ENCODE results near the gene LITAF.
A peak's percentile ranks its signal among the peaks of the same experiment; 100 is the strongest.

LITAF gene

DNA sequence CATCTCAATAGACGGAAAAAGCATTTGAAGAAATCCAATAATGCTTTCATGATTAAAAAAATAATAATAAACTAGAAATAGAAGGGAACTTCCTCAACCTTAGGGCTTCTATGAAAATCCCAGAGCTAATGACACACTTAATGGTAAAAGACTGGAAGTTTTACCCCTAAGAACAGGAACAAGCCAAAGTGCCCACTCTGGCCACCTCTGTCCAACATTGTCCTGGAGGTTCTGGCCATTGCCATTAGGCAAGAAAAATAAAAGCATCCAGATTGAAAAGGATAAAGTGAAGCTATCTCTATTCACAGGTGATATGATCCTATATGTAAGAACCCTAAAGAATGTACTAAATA is 2.5 kb upstream of the LITAF start:
- no peak overlapping the region for H3K4me3 ChIP-seq (ENCODE audit: low read depth, low read length)
- no peak for DNase-seq (ENCODE audit: low read depth, low spot score)
- TF ChIP-seq, protein P1, sequence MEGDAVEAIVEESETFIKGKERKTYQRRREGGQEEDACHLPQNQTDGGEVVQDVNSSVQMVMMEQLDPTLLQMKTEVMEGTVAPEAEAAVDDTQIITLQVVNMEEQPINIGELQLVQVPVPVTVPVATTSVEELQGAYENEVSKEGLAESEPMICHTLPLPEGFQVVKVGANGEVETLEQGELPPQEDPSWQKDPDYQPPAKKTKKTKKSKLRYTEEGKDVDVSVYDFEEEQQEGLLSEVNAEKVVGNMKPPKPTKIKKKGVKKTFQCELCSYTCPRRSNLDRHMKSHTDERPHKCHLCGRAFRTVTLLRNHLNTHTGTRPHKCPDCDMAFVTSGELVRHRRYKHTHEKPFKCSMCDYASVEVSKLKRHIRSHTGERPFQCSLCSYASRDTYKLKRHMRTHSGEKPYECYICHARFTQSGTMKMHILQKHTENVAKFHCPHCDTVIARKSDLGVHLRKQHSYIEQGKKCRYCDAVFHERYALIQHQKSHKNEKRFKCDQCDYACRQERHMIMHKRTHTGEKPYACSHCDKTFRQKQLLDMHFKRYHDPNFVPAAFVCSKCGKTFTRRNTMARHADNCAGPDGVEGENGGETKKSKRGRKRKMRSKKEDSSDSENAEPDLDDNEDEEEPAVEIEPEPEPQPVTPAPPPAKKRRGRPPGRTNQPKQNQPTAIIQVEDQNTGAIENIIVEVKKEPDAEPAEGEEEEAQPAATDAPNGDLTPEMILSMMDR (IDR thresholded peaks at IDR 0.05; ENCODE audit: low read depth, low read length) = no peak
- in situ Hi-C loops (cut with HindIII; ENCODE audit: low sequenced_read_pairs) = no loop called here

DNA sequence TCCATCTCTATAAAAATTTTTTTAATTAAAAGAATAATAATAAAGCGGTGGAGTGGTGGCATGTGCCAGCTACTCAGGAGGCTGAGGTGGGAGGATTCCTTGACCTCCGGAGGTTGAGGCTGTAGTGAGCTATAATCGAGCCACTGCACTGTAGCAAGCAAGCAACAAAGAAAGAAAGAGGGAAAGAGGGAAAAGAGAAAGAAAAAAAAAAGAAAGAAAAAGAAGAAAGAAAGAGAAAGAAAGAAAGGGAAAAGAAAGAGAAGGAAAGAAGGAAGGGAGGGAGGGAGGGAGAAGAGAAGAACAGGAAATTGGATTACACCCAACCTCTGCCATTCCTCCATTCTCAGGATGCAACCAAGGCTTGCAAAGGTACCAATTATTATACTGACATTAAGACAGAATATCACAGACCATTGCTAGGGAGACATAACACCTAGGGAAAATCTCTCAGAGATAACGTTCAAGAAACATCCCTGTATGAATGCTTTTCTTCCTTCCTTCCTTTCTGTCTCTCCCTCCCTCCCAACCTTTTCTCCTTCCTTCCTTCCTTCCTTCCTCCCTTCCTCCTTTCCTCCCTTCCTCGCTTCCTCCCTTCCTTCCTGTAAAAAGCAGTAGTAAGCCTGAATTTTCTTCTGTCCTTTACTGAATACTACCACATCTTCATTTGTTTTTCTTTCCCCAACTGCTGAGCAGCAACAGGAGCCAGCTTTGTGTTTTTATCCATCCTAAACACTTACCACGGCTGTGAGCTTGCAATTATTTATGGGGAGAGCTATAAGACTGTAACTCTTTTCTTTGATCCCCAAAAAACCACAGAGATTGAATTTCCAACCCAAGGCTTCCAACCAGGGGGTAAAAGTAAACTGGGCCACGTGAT is 1.8 kb upstream of the LITAF start:
- no peak for DNase-seq (ENCODE audit: low read depth, low spot score)
- TF ChIP-seq, protein P1 (IDR thresholded peaks at IDR 0.05; ENCODE audit: low read depth, low read length) = no peak
- H3K4me3 ChIP-seq (ENCODE audit: low read depth, low read length) = no peak overlapping the region
- in situ Hi-C loops (cut with HindIII; ENCODE audit: low sequenced_read_pairs) = no loop called here

DNA sequence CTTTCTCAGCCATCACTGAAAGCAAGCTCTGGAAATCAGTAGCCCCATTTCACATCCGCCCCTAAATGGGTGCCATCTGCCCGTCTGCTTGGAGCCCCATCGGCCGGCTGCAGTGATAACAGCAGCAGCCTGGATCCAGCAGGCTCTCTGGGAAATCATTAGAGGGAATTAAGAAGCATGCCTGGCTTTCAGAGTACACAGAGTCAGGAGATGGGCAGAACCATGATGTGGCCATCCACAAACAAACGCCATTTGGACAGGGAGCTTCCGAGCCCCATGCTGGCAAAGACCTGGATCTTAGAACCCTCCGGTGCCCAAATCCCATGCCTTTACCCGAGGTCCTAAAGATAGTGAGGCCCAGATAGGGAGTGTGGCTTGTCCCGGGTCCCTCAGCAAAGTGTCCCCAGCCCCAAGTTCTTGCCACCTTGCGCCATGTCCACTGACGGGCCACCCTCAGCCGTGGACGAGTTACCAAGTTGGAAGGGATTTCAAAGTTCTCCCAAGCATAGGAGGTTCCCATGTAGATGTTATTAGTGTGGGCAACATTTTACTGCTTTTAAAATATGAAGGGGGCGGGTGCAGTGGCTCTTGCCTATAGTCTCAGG is 1.0 kb upstream of the LITAF start:
- TF ChIP-seq, protein P1 (IDR thresholded peaks at IDR 0.05; ENCODE audit: low read depth, low read length) = no peak
- H3K4me3 ChIP-seq (ENCODE audit: low read depth, low read length) = no peak overlapping the region
- in situ Hi-C loops (cut with HindIII; ENCODE audit: low sequenced_read_pairs) = no loop called here
- DNase-seq (ENCODE audit: low read depth, low spot score) = no peak

DNA sequence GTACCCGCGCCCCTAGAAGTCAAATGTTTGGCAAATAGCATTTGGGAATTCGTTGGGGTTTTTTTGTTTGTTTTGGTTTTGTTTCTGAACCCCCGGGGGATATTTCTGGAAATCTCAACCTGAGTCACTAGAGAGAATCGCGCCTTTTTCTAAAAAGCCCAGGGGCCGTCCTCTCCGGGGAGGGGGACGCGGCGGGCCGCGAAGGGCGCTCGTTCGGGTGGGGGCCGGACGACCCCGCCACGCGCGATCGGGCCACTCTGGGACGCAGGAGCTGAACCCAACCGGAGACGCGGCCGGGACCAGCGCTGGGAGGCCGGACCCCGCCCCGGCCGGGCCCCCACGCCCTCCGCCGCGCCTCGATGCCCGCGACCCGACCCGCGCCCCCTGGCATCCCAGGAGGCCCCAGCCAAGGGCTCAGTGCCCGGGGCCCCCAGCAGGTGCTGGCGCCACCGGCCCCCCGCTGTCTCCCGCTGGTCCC is 302 bp downstream of the LITAF start:
- in situ Hi-C loops (cut with HindIII; ENCODE audit: low sequenced_read_pairs) = no loop called here

DNA sequence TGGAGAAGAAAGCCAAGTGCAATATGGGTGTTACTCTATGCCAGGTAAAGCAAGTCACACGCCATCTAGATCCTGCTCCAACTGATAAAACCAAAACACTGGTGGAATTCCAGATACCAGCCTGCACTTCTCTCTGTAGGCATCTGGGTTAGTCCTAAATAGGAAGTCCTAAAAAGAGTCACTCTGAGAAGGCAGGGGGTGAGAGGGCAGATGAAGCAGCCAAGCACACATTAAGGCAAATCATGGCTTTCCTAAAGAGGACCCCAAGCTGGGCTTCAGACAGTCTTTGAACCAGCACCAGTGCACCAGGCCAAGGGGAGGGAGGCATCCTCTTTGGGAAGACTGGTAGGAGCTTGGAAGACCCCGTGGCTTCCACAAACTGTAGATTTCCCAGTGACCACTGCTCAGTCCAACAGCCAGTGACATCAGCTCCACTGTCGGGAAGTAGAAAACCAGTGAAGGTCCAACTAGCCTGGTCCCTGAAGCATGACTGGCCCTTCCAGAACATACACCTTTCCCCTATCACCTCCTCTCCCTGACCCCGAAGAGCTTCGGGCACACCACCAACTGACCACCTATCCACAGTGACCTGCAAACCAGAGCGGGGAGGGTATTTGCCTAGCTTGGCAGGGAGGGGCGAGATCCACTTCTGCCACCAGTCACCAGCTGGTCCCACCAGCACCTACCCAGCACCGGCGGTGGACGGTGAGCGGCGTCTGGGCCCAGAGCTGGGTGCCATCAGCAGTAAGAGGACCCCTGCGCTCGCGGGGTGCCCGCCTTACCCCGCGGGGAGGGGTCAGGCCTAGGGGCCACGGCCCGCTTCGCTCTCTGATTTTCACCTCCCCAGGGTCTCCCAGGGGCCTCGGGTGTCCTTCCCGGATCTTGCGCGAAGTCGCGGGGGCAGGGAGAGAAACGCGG is 1.0 kb downstream of the LITAF start:
- in situ Hi-C loops (cut with HindIII; ENCODE audit: low sequenced_read_pairs) = no loop called here

More for the DNA sequence above, 302 bp downstream of the LITAF start:
- H3K4me3 ChIP-seq (ENCODE audit: low read depth, low read length) = peak overlapping the region; percentile 36
- TF ChIP-seq, protein P1 (IDR thresholded peaks at IDR 0.05; ENCODE audit: low read depth, low read length) = no peak
- DNase-seq (ENCODE audit: low read depth, low spot score) = no peak

More for the DNA sequence above, 1.0 kb downstream of the LITAF start:
- TF ChIP-seq, protein P1 (IDR thresholded peaks at IDR 0.05; ENCODE audit: low read depth, low read length) = no peak
- H3K4me3 ChIP-seq (ENCODE audit: low read depth, low read length) = peak overlapping the region; percentile 36
- no peak for DNase-seq (ENCODE audit: low read depth, low spot score)

Measured in astrocyte of the spinal cord (primary cell).